Measurements from ENCODE around the gene TANGO2. TPM values are rescaled to one million over a fixed set of nuclear protein-coding genes. Genes with fewer than 3 reads are reported as not detected.
A peak's percentile ranks its signal among the peaks of the same experiment; 100 is the strongest.

Gene TANGO2
- total RNA-seq, 1 donor from 2014 or later, result 8.1 TPM

Small RNAs within 50 kb of the gene (small RNA-seq; reads per million reads assigned to genes)
- gene MIR185 (ENCODE audit: low replicate concordance) (7.9 reads per million, percentile 93 among the genes with 10 or more reads in this experiment), gene MIR6816 (ENCODE audit: low replicate concordance) (0.16 reads per million), gene RF00017 (ENCODE audit: low replicate concordance) (not detected)

Other genes with a start within 250 kb of the TANGO2 start
- gene GNB1L, start 166.2 kb upstream of the TANGO2 start, total RNA-seq, result 3.4 TPM
- gene RTL10, start 166.2 kb upstream of the TANGO2 start, total RNA-seq, result 8.1 TPM
- 42.8 TPM for gene COMT, start 79.3 kb upstream of the TANGO2 start, total RNA-seq
- 11.6 TPM for gene TXNRD2, start 79.3 kb upstream of the TANGO2 start, total RNA-seq
- gene ARVCF, start 4.3 kb upstream of the TANGO2 start, total RNA-seq, result 48.9 TPM
- 24.8 TPM for gene DGCR8, start 59.1 kb downstream of the TANGO2 start, total RNA-seq
- 102 TPM for gene RANBP1, start 95.0 kb downstream of the TANGO2 start, total RNA-seq
- gene TRMT2A, start 96.1 kb downstream of the TANGO2 start, total RNA-seq, result 22.1 TPM
- gene ZDHHC8, start 110.7 kb downstream of the TANGO2 start, total RNA-seq, result 6.6 TPM
- 1.5 TPM for gene CCDC188, start 129.9 kb downstream of the TANGO2 start, total RNA-seq
- 7.6 TPM for gene RTN4R, start 247.2 kb downstream of the TANGO2 start, total RNA-seq